Measurements from ENCODE around the gene PAWR. TPM values are rescaled to one million over a fixed set of nuclear protein-coding genes. Genes with fewer than 3 reads are reported as not detected.
"Not testable (repeated sequence)": the region's sequence is repeated elsewhere in the genome, so short reads cannot be mapped to it uniquely, and the experiment has no call there.

Gene PAWR
- total RNA-seq, 4 donors from 2014 or later, result 0.51 to 1.4 (median 0.72) TPM

DNA sequence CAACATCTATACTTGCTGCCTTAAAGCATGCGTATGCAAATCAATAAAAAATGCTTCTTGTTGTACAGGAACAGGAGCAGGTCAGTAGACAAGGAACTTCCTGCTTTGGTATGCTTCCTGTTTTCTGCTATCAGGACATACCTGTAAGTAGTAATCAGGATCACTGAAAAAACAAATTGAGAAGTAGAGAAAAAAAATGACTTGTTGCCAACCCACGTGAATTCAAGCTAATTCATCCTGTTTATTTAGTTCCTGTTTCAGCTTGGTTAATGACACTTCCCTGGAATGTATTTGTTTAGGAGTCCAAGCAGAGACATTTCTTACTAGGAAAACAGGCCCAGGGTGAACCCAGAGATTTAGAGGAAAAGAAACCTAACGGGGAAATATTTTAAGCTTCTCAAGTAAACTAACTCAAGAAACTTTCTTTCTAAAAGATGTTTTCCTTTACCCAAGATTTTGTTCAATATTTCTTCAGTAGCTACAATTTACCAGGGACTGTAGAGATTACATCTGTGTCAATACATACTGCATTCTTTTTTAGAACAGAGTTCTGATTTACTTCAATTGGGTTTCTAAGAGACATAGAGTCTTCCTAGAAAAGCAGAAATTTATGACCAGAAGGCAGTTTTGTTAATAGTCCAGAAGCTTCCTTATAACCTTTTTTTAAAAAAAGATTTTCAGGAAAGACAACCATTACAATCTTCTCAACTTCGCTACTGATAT is 124.2 kb downstream of the PAWR start:
- ATAC-seq, result no peak
- intact Hi-C loops (cut with DNase I; ENCODE audit: low total_unique reads) (no loop called here), in situ Hi-C loops (cut with MboI; ENCODE audit: low sequenced_read_pairs in 4 of 4) (loop anchor here (25.0 kb wide), 2 partner anchors 171 to 696 kb away; no protein-coding TSS in a partner anchor)
- no peak overlapping the region for H3K27ac ChIP-seq
- H3K9me3 ChIP-seq, result no peaks in the 10 kb centered on the region
- no peaks in the 10 kb centered on the region for H3K4me1 ChIP-seq
- no peak for DNase-seq
- no peaks in the 10 kb centered on the region for H3K36me3 ChIP-seq
- no peak overlapping the region for H3K4me3 ChIP-seq
- no peak for TF ChIP-seq CTCF (IDR thresholded peaks at IDR 0.05 in 4 of 5, conservative IDR thresholded peaks at IDR 0.05 in 1 of 5)
- TF ChIP-seq POLR2A (IDR thresholded peaks at IDR 0.05), result no peak
- no peaks in the 10 kb centered on the region for H3K27me3 ChIP-seq

GRCh38 chr12:79564727-79565350 is 125.9 kb downstream of the PAWR start:
- ATAC-seq; H3K9me3 ChIP-seq; DNase-seq; H3K4me1 ChIP-seq; H3K4me3 ChIP-seq; H3K27me3 ChIP-seq; H3K27ac ChIP-seq; H3K36me3 ChIP-seq; intact Hi-C loops (cut with DNase I; ENCODE audit: low total_unique reads): not testable (repeated sequence)
- in situ Hi-C loops (cut with MboI; ENCODE audit: low sequenced_read_pairs in 4 of 4), result loop anchor here (25.0 kb wide), 2 partner anchors 172 to 697 kb away; no protein-coding TSS in a partner anchor

DNA sequence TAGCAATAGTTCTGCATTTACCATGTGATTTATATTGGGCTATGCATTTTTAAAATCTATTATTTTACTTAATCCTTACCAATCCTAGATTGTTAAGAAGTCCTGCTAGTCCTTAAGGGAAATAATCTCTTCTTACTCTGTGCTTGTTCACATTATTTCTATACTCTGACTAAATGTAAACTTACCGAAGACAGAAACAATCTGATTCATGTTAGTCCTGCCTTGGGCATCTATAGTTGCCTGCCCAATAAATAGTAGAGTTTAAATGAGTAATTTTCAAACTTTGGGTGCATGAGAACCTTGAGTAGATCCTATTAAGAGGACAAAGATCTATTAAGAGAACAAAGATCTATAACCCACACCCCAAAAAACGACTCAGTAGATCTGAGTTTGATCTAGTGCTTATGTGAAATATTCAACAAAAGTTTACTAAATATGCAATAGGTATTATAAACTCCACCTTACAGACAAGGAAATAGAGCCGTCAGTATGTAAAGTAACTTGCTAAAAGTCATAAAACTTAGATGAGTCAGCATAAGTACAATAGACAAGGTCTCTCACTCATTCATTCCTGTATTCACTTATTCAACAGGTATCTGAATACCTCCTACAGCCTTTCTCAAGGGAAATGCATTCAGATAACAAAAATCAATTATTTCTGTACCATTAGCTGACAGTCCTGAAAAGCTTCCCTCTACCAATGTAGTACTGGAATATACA is 127.6 kb downstream of the PAWR start:
- intact Hi-C loops (cut with DNase I; ENCODE audit: low total_unique reads) (no loop called here), in situ Hi-C loops (cut with MboI; ENCODE audit: low sequenced_read_pairs in 4 of 4) (loop anchor here (25.0 kb wide), 2 partner anchors 174 to 699 kb away; no protein-coding TSS in a partner anchor)
- no peaks in the 10 kb centered on the region for H3K4me1 ChIP-seq
- no peaks in the 10 kb centered on the region for H3K9me3 ChIP-seq
- DNase-seq (no peak), ATAC-seq (no peak)
- H3K4me3 ChIP-seq, result no peak overlapping the region
- no peaks in the 10 kb centered on the region for H3K36me3 ChIP-seq
- H3K27ac ChIP-seq, result no peak overlapping the region
- TF ChIP-seq POLR2A (IDR thresholded peaks at IDR 0.05) (no peak), CTCF (IDR thresholded peaks at IDR 0.05 in 4 of 5, conservative IDR thresholded peaks at IDR 0.05 in 1 of 5) (no peak)
- H3K27me3 ChIP-seq, result no peaks in the 10 kb centered on the region

DNA sequence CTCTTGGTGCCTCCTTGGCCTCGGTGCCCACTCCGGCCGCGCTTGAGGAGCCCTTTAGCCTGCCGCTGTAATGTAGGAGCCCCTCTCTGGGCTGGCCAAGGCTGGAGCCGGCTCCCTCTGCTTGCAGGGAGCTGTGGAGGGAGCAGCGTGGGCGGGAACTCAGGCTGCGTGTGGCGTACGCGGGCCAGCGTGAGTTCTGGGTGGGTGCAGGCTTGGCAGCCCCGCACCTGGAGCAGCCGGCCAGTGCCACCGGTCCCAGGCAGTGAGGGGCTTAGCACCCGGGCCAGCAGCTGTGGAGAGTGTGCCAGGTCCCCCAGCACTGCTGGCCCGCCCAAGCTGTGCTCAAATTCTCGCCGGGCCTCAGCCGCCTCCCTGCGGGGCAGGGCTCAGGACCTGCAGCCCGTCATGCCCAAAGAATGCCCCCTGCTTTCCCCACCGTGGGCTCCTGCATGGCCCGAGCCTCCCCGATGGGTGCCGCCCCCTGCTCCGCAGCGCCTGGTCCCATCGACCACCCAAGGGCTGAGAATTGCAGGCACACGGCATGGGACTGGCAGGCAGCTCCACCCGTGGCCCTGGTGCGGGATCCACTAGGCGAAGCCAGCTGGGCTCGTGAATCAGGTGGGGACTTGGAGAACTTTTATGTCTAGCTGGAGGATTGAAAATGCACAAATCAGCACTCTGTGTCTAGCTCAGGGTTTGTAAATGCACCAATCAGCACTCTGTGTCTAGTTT is 129.2 kb downstream of the PAWR start:
- in situ Hi-C loops (cut with MboI; ENCODE audit: low sequenced_read_pairs in 4 of 4), result loop anchor here (25.0 kb wide), 2 partner anchors 176 to 701 kb away; no protein-coding TSS in a partner anchor
- H3K9me3 ChIP-seq, result no peaks in the 10 kb centered on the region
- H3K4me1 ChIP-seq, result no peaks in the 10 kb centered on the region
- H3K27ac ChIP-seq, result no peak overlapping the region
- H3K27me3 ChIP-seq, result no peaks in the 10 kb centered on the region
- no peak overlapping the region for H3K4me3 ChIP-seq
- DNase-seq (no peak), ATAC-seq (no peak)
- intact Hi-C loops (cut with DNase I; ENCODE audit: low total_unique reads), result no loop called here
- TF ChIP-seq CTCF (IDR thresholded peaks at IDR 0.05 in 4 of 5, conservative IDR thresholded peaks at IDR 0.05 in 1 of 5) (no peak), POLR2A (IDR thresholded peaks at IDR 0.05) (no peak)
- H3K36me3 ChIP-seq, result no peaks in the 10 kb centered on the region

Measured in gastrocnemius medialis (tissue), 4 donors.